OCI-LY7 (cell line): ENCODE results near the gene SND1. TPM values are rescaled to one million over a fixed set of nuclear protein-coding genes. Genes with fewer than 3 reads are reported as not detected.

ENCODE experiments used
- BruUV-seq: library from RNA; stranded (reverse); fragments of 400-500 nt; replicated peaks from 2 replicates; lab custom pipeline; 2021; lab: Mats Ljungman, UMichigan
- CTCF ChIA-PET: fragments of 300-600 bp; sonication (Branson Sonifier 250); formaldehyde crosslinking; loops from one replicate; lab custom pipeline; 2022; ENCODE audit warnings: antibody characterized with exemption; ENCODE audit not compliant: unreplicated experiment; lab: Charles Lee
- POLR2A ChIA-PET: fragments of 300-600 bp; sonication (Branson Sonifier 250); formaldehyde crosslinking; loops from one replicate; lab custom pipeline; 2022; ENCODE audit warnings: antibody characterized with exemption; lab: Charles Lee
- DNase-seq: peaks from one replicate; pipeline ENCODE4 v3.0.0-alpha.2; 2015; ENCODE audit warnings: low spot score
- H2AFZ ChIP-seq: fragments of 200-600 bp; sonication (generic), shearing (Covaris generic); 2 replicates; pipeline ENCODE4 v1.6.1; 2014; ENCODE audit warnings: mild to moderate bottlenecking, antibody characterized with exemption, low read length, moderate library complexity
- H3K27ac ChIP-seq: fragments of 200-600 bp; sonication (generic); 2 replicates; pipeline ENCODE4 v1.5.1; 2014; ENCODE audit warnings: mixed run types, low read depth, mild to moderate bottlenecking, moderate library complexity, low read length, inconsistent platforms; ENCODE audit not compliant: poor library complexity, severe bottlenecking
- H3K36me3 ChIP-seq: fragments of 200-600 bp; sonication (generic); 2 replicates; pipeline ENCODE4 v1.6.1; 2014; ENCODE audit warnings: mild to moderate bottlenecking, antibody characterized with exemption, low read length, moderate library complexity, mixed read lengths; ENCODE audit not compliant: insufficient read depth
- H3K4me1 ChIP-seq: fragments of 200-600 bp; sonication (generic); 2 replicates; pipeline ENCODE4 v1.5.1; 2014; ENCODE audit warnings: mild to moderate bottlenecking, low read length; ENCODE audit not compliant: insufficient read depth, poor library complexity, severe bottlenecking
- H3K4me2 ChIP-seq: fragments of 200-600 bp; sonication (generic); 2 replicates; pipeline ENCODE4 v1.6.1; 2014; ENCODE audit warnings: mild to moderate bottlenecking, low read length
- H3K4me3 ChIP-seq: fragments of 200-600 bp; sonication (generic); 2 replicates; pipeline ENCODE4 v1.5.1; 2014; ENCODE audit warnings: mild to moderate bottlenecking, low read depth, low read length; ENCODE audit not compliant: poor library complexity, severe bottlenecking
- H3K79me2 ChIP-seq: fragments of 200-600 bp; sonication (generic); 2 replicates; pipeline ENCODE4 v1.6.1; 2016; ENCODE audit warnings: low read depth, mild to moderate bottlenecking, low read length, moderate library complexity, mixed read lengths; ENCODE audit not compliant: insufficient read depth
- H3K9me2 ChIP-seq: fragments of 200-600 bp; sonication (generic); 2 replicates; pipeline ENCODE4 v1.6.1; 2016; ENCODE audit warnings: mild to moderate bottlenecking, low read length, mixed read lengths; ENCODE audit not compliant: insufficient read depth
- H3K9me3 ChIP-seq: fragments of 200-600 bp; sonication (generic); 2 replicates; pipeline ENCODE4 v1.6.1; 2014; ENCODE audit warnings: mild to moderate bottlenecking, mixed run types, low read length, mixed read lengths
- H4K20me1 ChIP-seq: fragments of 200-600 bp; sonication (generic); 2 replicates; pipeline ENCODE4 v1.6.1; 2014; ENCODE audit warnings: mild to moderate bottlenecking, antibody characterized with exemption, low read length, moderate library complexity, mixed read lengths; ENCODE audit not compliant: insufficient read depth
- EZH2phosphoT487 ChIP-seq: fragments of 200-600 bp; sonication (generic); IDR thresholded peaks from 2 replicates; pipeline ENCODE4 v1.6.1; 2018; ENCODE audit warnings: low read depth, borderline replicate concordance, mild to moderate bottlenecking, mixed run types, antibody characterized with exemption, low read length, moderate library complexity, mixed read lengths
- intact Hi-C: fragments of 100-400 bp; cut with micrococcal nuclease; formaldehyde crosslinking; loops from one replicate; pipeline ENCODE4 v1.10.0; 2022; ENCODE audit not compliant: unreplicated experiment
- total RNA-seq, 2 experiments: library from RNA; depleted of rRNA in 1 of 2; stranded (reverse); fragments of >200 nt in 1 of 2; shearing (Covaris generic) in 1 of 2; gene quantifications; 2 replicates each; pipeline ENCODE4 v1.2.3, GENCODE V29; 2014 to 2022
- TF ChIP-seq, protein P1 (sequence below): fragments of 200-600 bp; sonication (generic); conservative IDR thresholded peaks from 2 replicates; pipeline ENCODE4 v1.5.1; 2014; ENCODE audit warnings: mild to moderate bottlenecking, antibody characterized with exemption, low read length, moderate library complexity, mixed read lengths

Gene SND1
- total RNA-seq, 2 experiments from 2014 or later, result 111 to 221 TPM

DNA sequence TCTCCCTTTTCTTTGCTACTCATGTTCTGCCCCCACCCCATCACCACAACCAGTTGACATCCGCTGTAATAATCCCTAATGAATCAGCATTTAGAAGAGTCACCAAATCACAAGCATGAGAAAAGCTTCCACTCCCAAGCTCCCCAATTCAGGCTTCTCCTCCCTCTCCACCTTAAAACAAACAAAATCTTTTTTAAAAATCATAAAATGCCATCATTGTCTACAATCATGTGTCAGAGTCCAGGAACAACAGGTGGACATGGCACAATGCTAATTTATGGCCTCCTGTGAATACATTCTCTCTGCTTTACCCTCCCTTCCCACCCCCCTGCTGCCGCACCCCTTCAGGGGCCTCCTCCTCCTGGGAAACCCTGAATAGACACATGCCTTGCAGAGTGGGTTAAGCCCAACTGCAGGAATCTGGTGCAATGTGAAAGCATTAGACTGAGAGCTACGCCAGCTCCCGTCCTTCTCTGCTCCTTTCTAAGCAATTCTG is 375.5 kb downstream of the SND1 start:
- Histone ChIP-seq H3K27ac (no peak overlapping the region), H4K20me1 (peaks cover 9% of the 10 kb centered on the region)

DNA sequence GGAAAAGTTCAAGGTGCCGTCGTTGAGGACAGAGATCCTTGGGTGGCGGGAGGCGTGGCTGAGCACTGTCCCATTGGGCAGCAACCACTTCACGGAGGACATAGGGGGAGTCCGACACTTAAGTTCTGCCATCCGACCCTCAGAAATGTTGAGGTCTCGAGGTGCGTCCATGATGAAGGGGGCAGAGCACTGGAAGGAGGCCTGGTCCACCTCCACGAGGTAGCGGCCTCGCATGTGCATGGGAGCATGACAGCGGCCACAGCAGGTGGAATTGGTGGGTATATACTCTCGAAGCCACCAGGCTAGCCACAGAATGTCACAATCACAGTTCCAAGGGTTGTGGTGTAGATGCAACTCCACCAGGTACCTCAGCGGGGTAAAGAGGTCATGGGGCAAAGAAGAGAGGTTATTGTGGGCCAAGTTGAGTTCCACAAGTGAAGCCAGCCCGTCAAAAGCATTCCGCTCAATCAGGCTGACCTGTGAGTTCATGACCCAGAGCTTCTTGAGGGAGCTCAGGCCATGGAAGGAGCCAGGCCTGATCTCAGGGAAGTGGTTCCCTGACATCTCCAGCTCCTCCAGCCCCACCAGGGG is 377.5 kb downstream of the SND1 start:
- TF ChIP-seq, protein P1, sequence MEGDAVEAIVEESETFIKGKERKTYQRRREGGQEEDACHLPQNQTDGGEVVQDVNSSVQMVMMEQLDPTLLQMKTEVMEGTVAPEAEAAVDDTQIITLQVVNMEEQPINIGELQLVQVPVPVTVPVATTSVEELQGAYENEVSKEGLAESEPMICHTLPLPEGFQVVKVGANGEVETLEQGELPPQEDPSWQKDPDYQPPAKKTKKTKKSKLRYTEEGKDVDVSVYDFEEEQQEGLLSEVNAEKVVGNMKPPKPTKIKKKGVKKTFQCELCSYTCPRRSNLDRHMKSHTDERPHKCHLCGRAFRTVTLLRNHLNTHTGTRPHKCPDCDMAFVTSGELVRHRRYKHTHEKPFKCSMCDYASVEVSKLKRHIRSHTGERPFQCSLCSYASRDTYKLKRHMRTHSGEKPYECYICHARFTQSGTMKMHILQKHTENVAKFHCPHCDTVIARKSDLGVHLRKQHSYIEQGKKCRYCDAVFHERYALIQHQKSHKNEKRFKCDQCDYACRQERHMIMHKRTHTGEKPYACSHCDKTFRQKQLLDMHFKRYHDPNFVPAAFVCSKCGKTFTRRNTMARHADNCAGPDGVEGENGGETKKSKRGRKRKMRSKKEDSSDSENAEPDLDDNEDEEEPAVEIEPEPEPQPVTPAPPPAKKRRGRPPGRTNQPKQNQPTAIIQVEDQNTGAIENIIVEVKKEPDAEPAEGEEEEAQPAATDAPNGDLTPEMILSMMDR, result no peak
- TF ChIP-seq EZH2phosphoT487, result no peak
- H3K9me3 ChIP-seq, result no peaks in the 10 kb centered on the region
- H2AFZ ChIP-seq, result no peak overlapping the region
- H3K4me3 ChIP-seq, result no peak overlapping the region
- H3K27ac ChIP-seq, result no peak overlapping the region
- ChIA-PET POLR2A (interaction anchor here (0.6 to 1.3 kb wide), 3 partner anchors 13 to 75 kb away, joined by 3 to 4 read pairs (median 3); no protein-coding TSS in a partner anchor), CTCF (no interaction called here)
- H3K9me2 ChIP-seq, result no peaks in the 10 kb centered on the region
- H3K36me3 ChIP-seq, result peaks cover 11% of the 10 kb centered on the region
- no peaks in the 10 kb centered on the region for H3K79me2 ChIP-seq
- no peak for DNase-seq
- H3K4me2 ChIP-seq, result no peak overlapping the region
- H4K20me1 ChIP-seq, result peaks cover 15% of the 10 kb centered on the region
- no TSS peak for BruUV-seq
- no peaks in the 10 kb centered on the region for H3K4me1 ChIP-seq
- intact Hi-C loops, result no loop called here

More for the DNA sequence above, 375.5 kb downstream of the SND1 start:
- no peak overlapping the region for H2AFZ ChIP-seq
- ChIA-PET POLR2A (interaction anchor here (0.6 to 1.5 kb wide), 6 partner anchors 12 to 1225 kb away, joined by 3 to 4 read pairs (median 4); no protein-coding TSS in a partner anchor), CTCF (interaction anchor here (1.1 kb wide), 1 partner anchor 227 kb away, joined by 3 read pairs; no protein-coding TSS in a partner anchor)
- H3K9me2 ChIP-seq, result no peaks in the 10 kb centered on the region
- no peak for DNase-seq
- H3K4me2 ChIP-seq, result no peak overlapping the region
- no peaks in the 10 kb centered on the region for H3K9me3 ChIP-seq
- H3K4me1 ChIP-seq, result no peaks in the 10 kb centered on the region
- no peak for TF ChIP-seq EZH2phosphoT487
- TF ChIP-seq, protein P1, result no peak
- H3K36me3 ChIP-seq, result peaks cover 11% of the 10 kb centered on the region
- no TSS peak for BruUV-seq
- H3K79me2 ChIP-seq, result no peaks in the 10 kb centered on the region
- no peak overlapping the region for H3K4me3 ChIP-seq
- intact Hi-C loops, result no loop called here

DNA sequence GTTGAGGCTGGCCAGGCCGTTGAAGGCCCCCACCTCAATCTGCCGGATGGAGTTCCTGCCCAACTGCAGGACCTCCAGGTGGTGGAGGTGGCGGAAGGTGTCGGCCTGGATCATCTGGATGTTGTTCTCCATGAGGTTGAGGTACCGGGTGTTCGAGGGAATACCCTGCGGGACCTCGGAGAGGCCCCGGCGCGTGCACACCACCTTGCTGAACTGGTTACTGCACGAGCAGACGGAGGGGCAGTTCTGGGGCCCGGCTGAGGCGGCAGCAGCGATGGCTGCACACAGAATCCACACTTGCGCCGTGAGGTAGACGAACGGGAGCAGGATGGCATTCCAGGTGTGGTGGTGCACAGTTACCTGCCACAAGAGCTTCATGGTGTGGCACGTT is 378.3 kb downstream of the SND1 start:
- Histone ChIP-seq H3K9me3 (no peaks in the 10 kb centered on the region), H3K27ac (no peak overlapping the region), H3K9me2 (no peaks in the 10 kb centered on the region), H3K36me3 (peaks cover 11% of the 10 kb centered on the region), H2AFZ (no peak overlapping the region), H4K20me1 (peaks cover 11% of the 10 kb centered on the region), H3K4me1 (no peaks in the 10 kb centered on the region), H3K4me2 (no peak overlapping the region), H3K79me2 (no peaks in the 10 kb centered on the region), H3K4me3 (no peak overlapping the region)
- intact Hi-C loops, result no loop called here
- ChIA-PET POLR2A (interaction anchor here (1.3 kb wide), 1 partner anchor 74 kb away, joined by 3 read pairs; no protein-coding TSS in a partner anchor), CTCF (no interaction called here)
- TF ChIP-seq, protein P1, result no peak
- TF ChIP-seq EZH2phosphoT487, result no peak
- BruUV-seq, result no TSS peak
- no peak for DNase-seq
